Colonic mucosa (tissue), 4 donors: ENCODE data around the gene SSRP1. TPM values are rescaled to one million over a fixed set of nuclear protein-coding genes. Genes with fewer than 3 reads are reported as not detected.
A peak's percentile ranks its signal among the peaks of the same experiment; 100 is the strongest.

Experiments used
- DNase-seq: peaks from one replicate; pipeline ENCODE4 v3.0.0-alpha.2; 2020
- H3K27ac ChIP-seq: fragments of 200-600 bp; one replicate; pipeline ENCODE4 v1.8.0; 2021
- H3K27me3 ChIP-seq: fragments of 200-600 bp; one replicate; pipeline ENCODE4 v1.8.0; 2021
- H3K36me3 ChIP-seq: fragments of 200-600 bp; one replicate; pipeline ENCODE4 v1.8.0; 2021
- H3K4me1 ChIP-seq: fragments of 200-600 bp; one replicate; pipeline ENCODE4 v1.8.0; 2021; ENCODE audit warnings: mild to moderate bottlenecking
- H3K4me3 ChIP-seq: fragments of 200-600 bp; one replicate; pipeline ENCODE4 v1.8.0; 2021
- H3K9ac ChIP-seq, 2 donors: one replicate each; pipeline ENCODE4 v1.7.0; 2013; ENCODE audit warnings: control low read depth in 2 of 2, low read depth in 2 of 2, low read length in 2 of 2
- H3K9me3 ChIP-seq: fragments of 200-600 bp; one replicate; pipeline ENCODE4 v1.8.0; 2021
- CTCF ChIP-seq: fragments of 200-600 bp; IDR thresholded peaks from one replicate; pipeline ENCODE4 v1.8.0; 2022; ENCODE audit warnings: antibody characterized with exemption, mild to moderate bottlenecking
- intact Hi-C: fragments of 100-400 bp; cut with DNase I; formaldehyde crosslinking; loops from one replicate; pipeline ENCODE4 v1.14.1; 2022
- total RNA-seq, 2 donors: library from RNA; stranded (reverse); fragmentation: NEBNext Ultra II Directional in 1 of 2; extraction: Animal tissue kit (Norgen Biotek cat#: 25700) in 1 of 2; gene quantifications; one replicate each; pipeline ENCODE4 v1.2.1, GENCODE V29; 2021
- donor health status: healthy.
- donor health status: DM: no; HTN: no; CAD: no.
- donor health status: DM: no; HTN: no; CAD: no.

Gene SSRP1
- total RNA-seq, 2 donors from 2014 or later, result 72.7 to 162 TPM

GRCh38 chr11:57322256-57323166 is 13.2 kb downstream of the SSRP1 start:
- Histone ChIP-seq H3K9ac (peak overlapping the region; percentile 86 to 93), H3K27ac (peak overlapping the region; percentile 98), H3K4me3 (peak overlapping the region; percentile 74), H3K36me3 (peaks cover 5% of the 10 kb centered on the region), H3K9me3 (no peaks in the 10 kb centered on the region), H3K27me3 (no peaks in the 10 kb centered on the region), H3K4me1 (peaks cover 4% of the 10 kb centered on the region)
- peak; percentile 92 for DNase-seq
- TF ChIP-seq CTCF, result no peak
- intact Hi-C loops, result no loop called here

GRCh38 chr11:57321388-57322255 is 14.1 kb downstream of the SSRP1 start:
- peak overlapping the region; percentile 98 for H3K27ac ChIP-seq
- peaks cover 10% of the 10 kb centered on the region for H3K36me3 ChIP-seq
- H3K4me3 ChIP-seq, result peak overlapping the region; percentile 74
- intact Hi-C loops, result no loop called here
- H3K27me3 ChIP-seq, result no peaks in the 10 kb centered on the region
- no peaks in the 10 kb centered on the region for H3K9me3 ChIP-seq
- peaks cover 4% of the 10 kb centered on the region for H3K4me1 ChIP-seq
- DNase-seq, result peak; percentile 62
- H3K9ac ChIP-seq, result peak overlapping the region; percentile 57 to 93
- no peak for TF ChIP-seq CTCF

DNA sequence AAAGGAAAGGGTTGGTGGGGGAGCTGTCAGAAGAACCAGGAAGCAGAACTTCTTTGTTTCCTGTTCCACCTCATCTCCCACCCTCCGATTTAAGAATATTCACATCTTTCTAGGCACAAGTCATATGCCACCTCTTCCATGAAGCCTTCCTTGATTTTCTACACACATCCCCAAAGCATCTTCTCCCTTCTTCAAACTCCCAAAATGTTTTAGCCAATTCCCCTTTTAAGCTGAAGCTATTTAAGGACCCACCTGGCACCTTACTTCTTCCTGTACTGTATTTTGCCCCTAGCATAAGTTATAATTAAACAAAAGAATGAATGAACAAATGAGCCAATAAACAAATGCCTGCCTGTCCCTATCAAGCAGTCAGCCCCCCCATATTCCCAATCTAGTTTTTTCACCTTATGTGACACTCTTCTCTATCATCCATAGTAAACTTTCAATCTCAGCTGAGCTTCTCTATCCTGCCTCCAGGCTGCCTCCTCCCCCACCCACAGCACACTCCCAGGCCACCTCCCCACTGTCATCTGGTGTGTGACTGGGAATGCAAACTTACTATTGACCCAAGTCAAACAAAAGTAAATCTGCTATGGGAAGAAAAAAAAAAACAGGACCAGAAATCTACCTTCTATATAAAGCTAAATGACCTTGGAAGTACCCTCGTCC is 14.8 kb downstream of the SSRP1 start:
- Histone ChIP-seq H3K4me3 (no peak overlapping the region), H3K36me3 (peaks cover 10% of the 10 kb centered on the region), H3K4me1 (peaks cover 4% of the 10 kb centered on the region), H3K27ac (peak overlapping the region; percentile 98), H3K9me3 (no peaks in the 10 kb centered on the region), H3K27me3 (no peaks in the 10 kb centered on the region), H3K9ac (peak overlapping the region in 1 of 2 donors; percentile 93)
- TF ChIP-seq CTCF, result no peak
- peak; percentile 69 for DNase-seq
- intact Hi-C loops, result no loop called here

GRCh38 chr11:57320067-57320718 is 15.5 kb downstream of the SSRP1 start:
- Histone ChIP-seq H3K36me3 (peaks cover 10% of the 10 kb centered on the region), H3K27ac (no peak overlapping the region)
- intact Hi-C loops, result no loop called here

More at GRCh38 chr11:57320067-57320718, 15.5 kb downstream of the SSRP1 start:
- H3K9me3 ChIP-seq, result no peaks in the 10 kb centered on the region
- no peak overlapping the region for H3K4me3 ChIP-seq
- H3K4me1 ChIP-seq, result peaks cover 4% of the 10 kb centered on the region
- no peak for DNase-seq
- TF ChIP-seq CTCF, result no peak
- H3K27me3 ChIP-seq, result no peaks in the 10 kb centered on the region
- no peak overlapping the region for H3K9ac ChIP-seq
